Endothelial cell of umbilical vein (primary cell): Measurements from ENCODE around the gene HVCN1.

Source experiments
- CTCF ChIP-seq, 2 donors: IDR thresholded peaks; 1 replicate in 1 of 2; 2 replicates in 1 of 2; pipeline ENCODE4 v1.5.1; 2011; ENCODE audit warnings: low read length in 2 of 2, mild to moderate bottlenecking in 2 of 2, moderate library complexity in 2 of 2, control low read depth in 1 of 2, inconsistent platforms in 1 of 2, low read depth in 1 of 2; ENCODE audit not compliant: insufficient read depth in 1 of 2; ENCODE audit errors: extremely low read depth in 1 of 2
- EZH2 ChIP-seq: IDR thresholded peaks from 2 replicates; pipeline ENCODE4 v1.6.1; 2012; ENCODE audit warnings: borderline replicate concordance, low read depth, mild to moderate bottlenecking, moderate library complexity, low read length, inconsistent platforms; ENCODE audit not compliant: severe bottlenecking
- JUN ChIP-seq: IDR thresholded peaks from 2 replicates; pipeline ENCODE4 v1.6.1; 2011; ENCODE audit warnings: borderline replicate concordance, low read depth; ENCODE audit not compliant: insufficient read length, insufficient read depth
- MAX ChIP-seq: IDR thresholded peaks from 2 replicates; pipeline ENCODE4 v1.6.1; 2011; ENCODE audit not compliant: insufficient read depth, insufficient read length
- MYC ChIP-seq: IDR thresholded peaks from one replicate; pipeline ENCODE4 v1.6.1; 2011; ENCODE audit warnings: mild to moderate bottlenecking, low read depth, low read length
- POLR2A ChIP-seq: IDR thresholded peaks from 2 replicates; pipeline ENCODE4 v1.6.1; 2012; ENCODE audit warnings: low read depth, mild to moderate bottlenecking, control low read depth, low read length
- POLR2AphosphoS5 ChIP-seq: IDR thresholded peaks from 2 replicates; pipeline ENCODE4 v1.6.1; 2012; ENCODE audit warnings: low read depth, mild to moderate bottlenecking, control low read depth, low read length, moderate library complexity; ENCODE audit not compliant: insufficient read depth

GRCh38 chr12:110708917-110709316, 20.0 kb upstream of the HVCN1 start:
- no peak for TF ChIP-seq CTCF (IDR thresholded peaks at IDR 0.05; ENCODE audit: extremely low read depth in 1 of 2, insufficient read depth in 1 of 2, low read depth in 1 of 2, low read length in 2 of 2)
- no peak for TF ChIP-seq POLR2A
- no peak for TF ChIP-seq EZH2
- no peak for TF ChIP-seq MAX
- TF ChIP-seq POLR2AphosphoS5: no peak
- no peak for TF ChIP-seq JUN
- TF ChIP-seq MYC: no peak
